GM12878 (cell line): ENCODE results near the gene ADAMTS2.

Source experiments
- FOXK2 ChIP-seq: fragments of 450-650 bp; IDR thresholded peaks from 2 replicates; pipeline ENCODE4 v1.6.1; 2017; ENCODE audit warnings: mild to moderate bottlenecking, moderate library complexity
- HCFC1 ChIP-seq: fragments of 150-350 bp; IDR thresholded peaks from 2 replicates; pipeline ENCODE4 v1.6.1; 2014; ENCODE audit warnings: low read length
- JUND ChIP-seq: IDR thresholded peaks from 2 replicates; pipeline ENCODE4 v1.6.1; 2012; ENCODE audit warnings: low read depth, mild to moderate bottlenecking, low read length, improper control_type of control experiment, moderate library complexity
- MEF2A ChIP-seq: IDR thresholded peaks from 2 replicates; pipeline ENCODE4 v1.6.1; 2011; ENCODE audit warnings: low read depth, mild to moderate bottlenecking, low read length, moderate library complexity; ENCODE audit not compliant: insufficient read depth
- POLR2A ChIP-seq: IDR thresholded peaks from 2 replicates; pipeline ENCODE4 v1.6.1; 2011; ENCODE audit warnings: low read depth, mild to moderate bottlenecking, low read length
- RFX5 ChIP-seq: IDR thresholded peaks from 2 replicates; pipeline ENCODE4 v1.6.1; 2011; ENCODE audit warnings: low read depth, low read length, improper control_type of control experiment
- SREBF2 ChIP-seq: IDR thresholded peaks from 2 replicates; pipeline ENCODE4 v1.6.1; 2012; ENCODE audit warnings: mild to moderate bottlenecking, low read length
- TF ChIP-seq, protein P1 (sequence below): IDR thresholded peaks from 2 replicates; pipeline ENCODE4 v1.6.1; 2012; ENCODE audit warnings: low read depth, low read length, improper control_type of control experiment
- TF ChIP-seq, protein P2 (sequence below): fragments of 150-350 bp; IDR thresholded peaks from 2 replicates; pipeline ENCODE4 v1.6.1; 2016; ENCODE audit warnings: low read depth, low read length
- TF ChIP-seq, protein P3 (sequence below): fragments of 450-650 bp; formaldehyde crosslinking; IDR thresholded peaks from 2 replicates; pipeline ENCODE4 v1.4.0; 2020; ENCODE audit warnings: mild to moderate bottlenecking, moderate library complexity

DNA sequence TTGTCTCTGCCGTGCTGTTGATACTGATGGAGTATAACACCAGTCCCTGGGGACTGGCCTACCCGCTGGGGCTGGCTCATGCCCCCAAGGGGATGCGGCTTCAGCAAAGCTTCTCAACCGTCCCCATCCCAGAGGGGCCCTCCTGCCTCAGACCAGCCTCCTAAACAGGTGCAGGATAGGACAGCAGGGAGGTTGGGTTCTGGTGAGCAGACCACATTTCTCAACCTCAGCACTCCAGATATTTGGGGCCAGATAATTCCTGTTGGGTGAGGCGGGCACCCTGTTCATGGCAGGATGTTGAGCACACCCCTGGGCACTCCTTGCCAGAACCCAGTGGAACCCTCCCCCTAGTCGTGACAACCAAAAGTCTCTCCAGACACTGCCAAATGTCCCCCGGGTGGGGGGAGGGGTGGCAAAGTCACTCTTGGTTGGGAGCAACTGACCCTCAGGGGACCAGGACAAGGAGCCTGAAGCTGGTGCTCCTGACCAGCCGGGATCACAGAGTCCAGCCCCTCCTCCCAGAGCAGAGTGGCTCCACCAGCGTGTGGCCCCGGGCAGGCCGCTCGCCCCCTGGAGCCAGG lies 177.3 kb downstream of the ADAMTS2 start:
- TF ChIP-seq RFX5 (no peak), HCFC1 (no peak), POLR2A (no peak), JUND (no peak), FOXK2 (no peak), SREBF2 (no peak), MEF2A (no peak)
- TF ChIP-seq, protein P1, sequence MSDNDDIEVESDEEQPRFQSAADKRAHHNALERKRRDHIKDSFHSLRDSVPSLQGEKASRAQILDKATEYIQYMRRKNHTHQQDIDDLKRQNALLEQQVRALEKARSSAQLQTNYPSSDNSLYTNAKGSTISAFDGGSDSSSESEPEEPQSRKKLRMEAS = no peak
- TF ChIP-seq, protein P2, sequence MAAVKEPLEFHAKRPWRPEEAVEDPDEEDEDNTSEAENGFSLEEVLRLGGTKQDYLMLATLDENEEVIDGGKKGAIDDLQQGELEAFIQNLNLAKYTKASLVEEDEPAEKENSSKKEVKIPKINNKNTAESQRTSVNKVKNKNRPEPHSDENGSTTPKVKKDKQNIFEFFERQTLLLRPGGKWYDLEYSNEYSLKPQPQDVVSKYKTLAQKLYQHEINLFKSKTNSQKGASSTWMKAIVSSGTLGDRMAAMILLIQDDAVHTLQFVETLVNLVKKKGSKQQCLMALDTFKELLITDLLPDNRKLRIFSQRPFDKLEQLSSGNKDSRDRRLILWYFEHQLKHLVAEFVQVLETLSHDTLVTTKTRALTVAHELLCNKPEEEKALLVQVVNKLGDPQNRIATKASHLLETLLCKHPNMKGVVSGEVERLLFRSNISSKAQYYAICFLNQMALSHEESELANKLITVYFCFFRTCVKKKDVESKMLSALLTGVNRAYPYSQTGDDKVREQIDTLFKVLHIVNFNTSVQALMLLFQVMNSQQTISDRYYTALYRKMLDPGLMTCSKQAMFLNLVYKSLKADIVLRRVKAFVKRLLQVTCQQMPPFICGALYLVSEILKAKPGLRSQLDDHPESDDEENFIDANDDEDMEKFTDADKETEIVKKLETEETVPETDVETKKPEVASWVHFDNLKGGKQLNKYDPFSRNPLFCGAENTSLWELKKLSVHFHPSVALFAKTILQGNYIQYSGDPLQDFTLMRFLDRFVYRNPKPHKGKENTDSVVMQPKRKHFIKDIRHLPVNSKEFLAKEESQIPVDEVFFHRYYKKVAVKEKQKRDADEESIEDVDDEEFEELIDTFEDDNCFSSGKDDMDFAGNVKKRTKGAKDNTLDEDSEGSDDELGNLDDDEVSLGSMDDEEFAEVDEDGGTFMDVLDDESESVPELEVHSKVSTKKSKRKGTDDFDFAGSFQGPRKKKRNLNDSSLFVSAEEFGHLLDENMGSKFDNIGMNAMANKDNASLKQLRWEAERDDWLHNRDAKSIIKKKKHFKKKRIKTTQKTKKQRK = no peak
- TF ChIP-seq, protein P3, sequence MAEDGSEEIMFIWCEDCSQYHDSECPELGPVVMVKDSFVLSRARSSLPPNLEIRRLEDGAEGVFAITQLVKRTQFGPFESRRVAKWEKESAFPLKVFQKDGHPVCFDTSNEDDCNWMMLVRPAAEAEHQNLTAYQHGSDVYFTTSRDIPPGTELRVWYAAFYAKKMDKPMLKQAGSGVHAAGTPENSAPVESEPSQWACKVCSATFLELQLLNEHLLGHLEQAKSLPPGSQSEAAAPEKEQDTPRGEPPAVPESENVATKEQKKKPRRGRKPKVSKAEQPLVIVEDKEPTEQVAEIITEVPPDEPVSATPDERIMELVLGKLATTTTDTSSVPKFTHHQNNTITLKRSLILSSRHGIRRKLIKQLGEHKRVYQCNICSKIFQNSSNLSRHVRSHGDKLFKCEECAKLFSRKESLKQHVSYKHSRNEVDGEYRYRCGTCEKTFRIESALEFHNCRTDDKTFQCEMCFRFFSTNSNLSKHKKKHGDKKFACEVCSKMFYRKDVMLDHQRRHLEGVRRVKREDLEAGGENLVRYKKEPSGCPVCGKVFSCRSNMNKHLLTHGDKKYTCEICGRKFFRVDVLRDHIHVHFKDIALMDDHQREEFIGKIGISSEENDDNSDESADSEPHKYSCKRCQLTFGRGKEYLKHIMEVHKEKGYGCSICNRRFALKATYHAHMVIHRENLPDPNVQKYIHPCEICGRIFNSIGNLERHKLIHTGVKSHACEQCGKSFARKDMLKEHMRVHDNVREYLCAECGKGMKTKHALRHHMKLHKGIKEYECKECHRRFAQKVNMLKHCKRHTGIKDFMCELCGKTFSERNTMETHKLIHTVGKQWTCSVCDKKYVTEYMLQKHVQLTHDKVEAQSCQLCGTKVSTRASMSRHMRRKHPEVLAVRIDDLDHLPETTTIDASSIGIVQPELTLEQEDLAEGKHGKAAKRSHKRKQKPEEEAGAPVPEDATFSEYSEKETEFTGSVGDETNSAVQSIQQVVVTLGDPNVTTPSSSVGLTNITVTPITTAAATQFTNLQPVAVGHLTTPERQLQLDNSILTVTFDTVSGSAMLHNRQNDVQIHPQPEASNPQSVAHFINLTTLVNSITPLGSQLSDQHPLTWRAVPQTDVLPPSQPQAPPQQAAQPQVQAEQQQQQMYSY (CRISPR knock-in tag) = no peak
